Measurements from ENCODE around the gene UBP1.
"Not testable (repeated sequence)": the region's sequence is repeated elsewhere in the genome, so short reads cannot be mapped to it uniquely, and the experiment has no call there.

The UBP1 gene

GRCh38 chr3:33430571-33430970 is 9.6 kb downstream of the UBP1 start:
- no peak for DNase-seq

- DNase-seq, result no peak
Measured at GRCh38 chr3:33430061-33430460, 10.1 kb downstream of the UBP1 start.

- DNase-seq, result not testable (repeated sequence)
Measured at GRCh38 chr3:33429306-33429705, 10.9 kb downstream of the UBP1 start.

GRCh38 chr3:33428734-33429133 is 11.5 kb downstream of the UBP1 start:
- no peak for DNase-seq

GRCh38 chr3:33426630-33427317 is 13.4 kb downstream of the UBP1 start:
- DNase-seq, result no peak

GRCh38 chr3:33426068-33426467 is 14.1 kb downstream of the UBP1 start:
- DNase-seq, result no peak

GRCh38 chr3:33425453-33425852 is 14.8 kb downstream of the UBP1 start:
- DNase-seq, result no peak

- no peak for DNase-seq
Measured at GRCh38 chr3:33424606-33425452, 15.4 kb downstream of the UBP1 start.

GRCh38 chr3:33420966-33421365 is 19.2 kb downstream of the UBP1 start:
- no peak for DNase-seq

GRCh38 chr3:33419948-33420347 is 20.3 kb downstream of the UBP1 start:
- peak; percentile 34 for DNase-seq

- no peak for DNase-seq
Measured at GRCh38 chr3:33417066-33417673, 23.0 kb downstream of the UBP1 start.

GRCh38 chr3:33410816-33411215 is 29.4 kb downstream of the UBP1 start:
- DNase-seq, result not testable (repeated sequence)

GRCh38 chr3:33403756-33404155 is 36.4 kb downstream of the UBP1 start:
- DNase-seq, result no peak

- no peak for DNase-seq
Measured at GRCh38 chr3:33402936-33403335, 37.3 kb downstream of the UBP1 start.

- DNase-seq, result no peak
Measured at GRCh38 chr3:33401781-33402180, 38.4 kb downstream of the UBP1 start.

GRCh38 chr3:33398410-33398809 is 41.8 kb downstream of the UBP1 start:
- no peak for DNase-seq

GRCh38 chr3:33395900-33396299 is 44.3 kb downstream of the UBP1 start:
- no peak for DNase-seq

- no peak for DNase-seq
Measured at GRCh38 chr3:33394403-33395054, 45.7 kb downstream of the UBP1 start.

GRCh38 chr3:33392703-33393125 is 47.5 kb downstream of the UBP1 start:
- DNase-seq, result no peak

GRCh38 chr3:33392144-33392543 is 48.1 kb downstream of the UBP1 start:
- no peak for DNase-seq

- DNase-seq, result no peak
Measured at GRCh38 chr3:33391255-33391995, 48.8 kb downstream of the UBP1 start.

- no peak for DNase-seq
Measured at GRCh38 chr3:33389908-33390307, 50.3 kb downstream of the UBP1 start.

Measured in RPMI8226 (cell line).